BE2C (cell line): ENCODE measurements around the gene ARHGAP5.

Experiments used
- DNase-seq: peaks from one replicate; pipeline ENCODE4 v3.0.0-alpha.2; 2020
- H3K27me3 ChIP-seq: fragments of 250-450 bp; sonication (Bioruptor Pico); 2 replicates; pipeline ENCODE4 v1.5.1; 2020; ENCODE audit warnings: mild to moderate bottlenecking
- H3K36me3 ChIP-seq: fragments of 250-450 bp; sonication (Bioruptor Pico); 2 replicates; pipeline ENCODE4 v1.5.1; 2020; ENCODE audit warnings: mild to moderate bottlenecking
- H3K4me1 ChIP-seq: fragments of 250-450 bp; sonication (Bioruptor Pico); 2 replicates; pipeline ENCODE4 v1.5.1; 2020
- H3K4me3 ChIP-seq: 2 replicates; pipeline ENCODE4 v1.5.1; 2011; ENCODE audit warnings: low read depth, low read length
- H3K9me3 ChIP-seq: fragments of 250-450 bp; sonication (Bioruptor Pico); 2 replicates; pipeline ENCODE4 v1.5.1; 2020
- CTCF ChIP-seq: IDR thresholded peaks from 2 replicates; pipeline ENCODE4 v1.5.1; 2012; ENCODE audit warnings: mild to moderate bottlenecking, low read depth, low read length

Gene ARHGAP5

GRCh38 chr14:32078023-32078857 lies 1.1 kb downstream of the ARHGAP5 start:
- no peaks in the 10 kb centered on the region for H3K9me3 ChIP-seq
- H3K27me3 ChIP-seq: no peaks in the 10 kb centered on the region
- peak overlapping the region; percentile 83 for H3K4me3 ChIP-seq
- H3K36me3 ChIP-seq: no peaks in the 10 kb centered on the region
- H3K4me1 ChIP-seq: peaks cover 5% of the 10 kb centered on the region; the same call in 1 of the 2 replicates
- no peak for TF ChIP-seq CTCF
- DNase-seq: peak; percentile 21

GRCh38 chr14:32078858-32079216 lies 1.7 kb downstream of the ARHGAP5 start:
- TF ChIP-seq CTCF: no peak
- no peaks in the 10 kb centered on the region for H3K9me3 ChIP-seq
- peaks cover 5% of the 10 kb centered on the region; the same call in 1 of the 2 replicates for H3K4me1 ChIP-seq
- peak overlapping the region; percentile 83 for H3K4me3 ChIP-seq
- H3K27me3 ChIP-seq: no peaks in the 10 kb centered on the region
- no peak for DNase-seq
- no peaks in the 10 kb centered on the region for H3K36me3 ChIP-seq

- H3K9me3 ChIP-seq: no peaks in the 10 kb centered on the region
- H3K36me3 ChIP-seq: no peaks in the 10 kb centered on the region
- peak overlapping the region; percentile 83 for H3K4me3 ChIP-seq
- TF ChIP-seq CTCF: no peak
- DNase-seq: no peak
- peaks cover 5% of the 10 kb centered on the region; the same call in 1 of the 2 replicates for H3K4me1 ChIP-seq
- no peaks in the 10 kb centered on the region for H3K27me3 ChIP-seq
These were observed 2.2 kb downstream of the ARHGAP5 start for GRCh38 chr14:32079264-32079663.

GRCh38 chr14:32080001-32080510 lies 3.0 kb downstream of the ARHGAP5 start:
- DNase-seq: no peak
- H3K27me3 ChIP-seq: no peaks in the 10 kb centered on the region
- peaks cover 2% of the 10 kb centered on the region; the same call in 1 of the 2 replicates for H3K4me1 ChIP-seq
- H3K36me3 ChIP-seq: no peaks in the 10 kb centered on the region
- H3K9me3 ChIP-seq: no peaks in the 10 kb centered on the region
- H3K4me3 ChIP-seq: no peak overlapping the region
- TF ChIP-seq CTCF: no peak

GRCh38 chr14:32081901-32082300 lies 4.8 kb downstream of the ARHGAP5 start:
- no peak for DNase-seq
- no peaks in the 10 kb centered on the region for H3K9me3 ChIP-seq
- no peak overlapping the region for H3K4me3 ChIP-seq
- H3K36me3 ChIP-seq: no peaks in the 10 kb centered on the region
- no peaks in the 10 kb centered on the region for H3K4me1 ChIP-seq
- no peaks in the 10 kb centered on the region for H3K27me3 ChIP-seq
- no peak for TF ChIP-seq CTCF

GRCh38 chr14:32083315-32083624 lies 6.2 kb downstream of the ARHGAP5 start:
- no peaks in the 10 kb centered on the region for H3K4me1 ChIP-seq
- no peak overlapping the region for H3K4me3 ChIP-seq
- H3K27me3 ChIP-seq: no peaks in the 10 kb centered on the region
- TF ChIP-seq CTCF: no peak
- H3K36me3 ChIP-seq: no peaks in the 10 kb centered on the region
- no peaks in the 10 kb centered on the region for H3K9me3 ChIP-seq
- no peak for DNase-seq
